ENCODE results near the gene FBRS. TPM values are rescaled to one million over a fixed set of nuclear protein-coding genes. Genes with fewer than 3 reads are reported as not detected.
"Not testable (repeated sequence)": the region's sequence is repeated elsewhere in the genome, so short reads cannot be mapped to it uniquely, and the experiment has no call there.

FBRS gene
- total RNA-seq, 1 donor from 2014 or later: 27.8 TPM

- DNase-seq: no peak
- Histone ChIP-seq H3K27ac (replicated peaks) (no peak overlapping the region), H3K4me3 (no peak overlapping the region), H3K9me3 (replicated peaks) (no peaks in the 10 kb centered on the region), H3K4me1 (peaks cover 9% of the 10 kb centered on the region), H3K27me3 (ENCODE audit: low read depth) (no peaks in the 10 kb centered on the region), H3K36me3 (no peaks in the 10 kb centered on the region)
- intact Hi-C loops (cut with micrococcal nuclease): no loop called here
- TF ChIP-seq CTCF (IDR thresholded peaks at IDR 0.05; ENCODE audit: borderline replicate concordance): no peak
Measured at GRCh38 chr16:30692396-30693064, 34.3 kb downstream of the FBRS start.

- H3K27ac ChIP-seq (replicated peaks): no peak overlapping the region
- DNase-seq: no peak
- peaks cover 7% of the 10 kb centered on the region for H3K36me3 ChIP-seq
- H3K4me1 ChIP-seq: peaks cover 31% of the 10 kb centered on the region
- no peaks in the 10 kb centered on the region for H3K9me3 ChIP-seq (replicated peaks)
- H3K27me3 ChIP-seq (ENCODE audit: low read depth): no peaks in the 10 kb centered on the region
- intact Hi-C loops (cut with micrococcal nuclease): no loop called here
- H3K4me3 ChIP-seq: no peak overlapping the region
- TF ChIP-seq CTCF (IDR thresholded peaks at IDR 0.05; ENCODE audit: borderline replicate concordance): no peak
Measured at GRCh38 chr16:30694926-30695693, 36.9 kb downstream of the FBRS start.

- H3K27ac ChIP-seq (replicated peaks); H3K4me3 ChIP-seq; DNase-seq; H3K9me3 ChIP-seq (replicated peaks); intact Hi-C loops (cut with micrococcal nuclease); H3K27me3 ChIP-seq (ENCODE audit: low read depth): not testable (repeated sequence)
- peaks cover 21% of the 10 kb centered on the region for H3K36me3 ChIP-seq
- H3K4me1 ChIP-seq: peaks cover 46% of the 10 kb centered on the region
Measured at GRCh38 chr16:30696646-30697045, 38.4 kb downstream of the FBRS start.

GRCh38 chr16:30697264-30698138 lies 39.3 kb downstream of the FBRS start:
- intact Hi-C loops (cut with micrococcal nuclease): no loop called here
- TF ChIP-seq CTCF (IDR thresholded peaks at IDR 0.05; ENCODE audit: borderline replicate concordance): no peak
- Histone ChIP-seq H3K36me3 (peaks cover 28% of the 10 kb centered on the region), H3K27me3 (ENCODE audit: low read depth) (no peaks in the 10 kb centered on the region), H3K4me1 (peaks cover 47% of the 10 kb centered on the region), H3K9me3 (replicated peaks) (no peaks in the 10 kb centered on the region), H3K4me3 (peak overlapping the region; percentile 99), H3K27ac (replicated peaks) (peak overlapping the region; percentile 99)
- DNase-seq: no peak

GRCh38 chr16:30698139-30698815 lies 40.0 kb downstream of the FBRS start:
- peak; percentile 99 for DNase-seq
- TF ChIP-seq CTCF (IDR thresholded peaks at IDR 0.05; ENCODE audit: borderline replicate concordance): no peak
- Histone ChIP-seq H3K4me3 (peak overlapping the region; percentile 99), H3K9me3 (replicated peaks) (no peaks in the 10 kb centered on the region), H3K4me1 (peaks cover 47% of the 10 kb centered on the region), H3K36me3 (peaks cover 36% of the 10 kb centered on the region), H3K27me3 (ENCODE audit: low read depth) (no peaks in the 10 kb centered on the region), H3K27ac (replicated peaks) (peak overlapping the region; percentile 99)
- intact Hi-C loops (cut with micrococcal nuclease): no loop called here

Measured in left ventricle myocardium inferior (tissue), 1 donor.